ENCODE data around the gene NRG3.
"Not testable (repeated sequence)": the region's sequence is repeated elsewhere in the genome, so short reads cannot be mapped to it uniquely, and the experiment has no call there.

NRG3 gene

DNA sequence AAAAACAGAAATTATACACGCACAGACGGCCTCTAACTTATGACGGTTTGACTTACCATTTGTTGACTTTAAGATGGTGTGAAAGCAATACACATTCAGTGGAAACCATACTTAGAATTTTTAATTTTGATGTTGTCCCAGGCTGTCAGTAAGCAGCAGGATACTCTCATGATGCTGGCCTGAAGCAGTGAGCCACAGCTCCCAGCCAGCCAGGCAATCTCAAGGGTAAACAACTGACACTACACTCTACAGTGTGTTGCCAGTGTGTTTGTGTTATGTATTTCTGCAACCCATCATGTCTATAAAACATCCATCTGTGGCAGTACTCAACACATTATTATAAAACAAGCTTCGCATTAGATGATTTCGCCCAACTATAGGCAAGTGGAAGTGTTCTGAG is 747.5 kb downstream of the NRG3 start:
- no peak for DNase-seq

- DNase-seq: no peak
Observed at GRCh38 chr10:82625512-82626189, 750.7 kb downstream of the NRG3 start.

DNA sequence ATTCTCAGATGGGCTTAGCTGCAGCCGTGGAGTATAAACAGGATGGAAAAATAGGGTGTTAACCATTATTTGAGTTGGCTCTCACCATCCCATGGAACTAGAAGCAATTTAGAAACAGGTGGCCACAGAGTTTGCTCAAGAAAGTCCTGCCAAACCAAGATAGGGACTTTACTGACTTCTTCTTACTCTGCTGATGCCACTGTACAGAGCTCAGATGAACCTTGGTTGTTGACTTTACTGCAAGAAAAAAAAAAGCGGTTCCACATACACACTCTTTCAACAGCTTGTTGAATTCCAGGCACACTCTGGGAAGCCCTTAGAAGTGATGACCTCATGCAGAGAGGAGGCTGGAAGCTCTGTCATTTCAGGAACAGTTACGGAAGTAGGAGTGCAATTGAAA is 753.4 kb downstream of the NRG3 start:
- DNase-seq: no peak

GRCh38 chr10:82643076-82643475 is 768.1 kb downstream of the NRG3 start:
- no peak for DNase-seq

DNA sequence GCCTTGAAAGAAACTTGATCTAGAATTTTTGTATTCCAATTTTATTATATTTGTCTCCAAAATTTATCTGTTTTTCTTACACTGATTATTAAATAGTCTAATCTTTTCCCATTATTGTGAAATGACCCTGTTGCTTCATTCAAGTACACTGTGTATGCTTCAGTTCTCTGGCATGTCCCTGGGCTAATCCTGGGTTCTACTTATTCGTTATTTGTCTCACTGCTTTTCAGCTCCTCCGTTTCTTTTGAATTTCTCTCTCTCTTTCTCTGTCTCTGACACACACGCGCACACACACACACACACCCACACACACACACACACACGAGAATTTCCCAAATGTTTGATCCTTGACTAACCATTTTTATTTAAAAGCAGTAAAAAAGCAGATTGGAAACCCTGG is 768.6 kb downstream of the NRG3 start:
- DNase-seq: no peak

DNA sequence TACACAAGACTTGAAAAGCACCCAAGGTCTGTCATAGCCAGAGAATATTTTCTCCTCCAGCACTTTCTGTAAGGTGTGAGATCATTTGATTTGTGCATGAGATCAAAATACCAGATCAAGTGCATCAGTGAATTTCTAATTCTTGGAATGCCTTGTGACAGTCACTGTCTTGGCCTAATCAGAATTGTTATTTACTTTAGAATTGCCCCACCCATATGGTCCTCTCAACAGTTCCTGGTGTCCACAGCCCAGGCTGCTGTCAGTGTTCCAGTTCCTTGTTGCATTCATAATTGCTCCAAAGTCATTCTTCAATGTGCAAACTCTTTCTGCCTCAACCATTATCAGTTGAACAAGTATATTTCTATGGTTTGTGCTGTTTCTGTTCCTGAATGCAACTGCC is 770.2 kb downstream of the NRG3 start:
- DNase-seq: no peak

DNA sequence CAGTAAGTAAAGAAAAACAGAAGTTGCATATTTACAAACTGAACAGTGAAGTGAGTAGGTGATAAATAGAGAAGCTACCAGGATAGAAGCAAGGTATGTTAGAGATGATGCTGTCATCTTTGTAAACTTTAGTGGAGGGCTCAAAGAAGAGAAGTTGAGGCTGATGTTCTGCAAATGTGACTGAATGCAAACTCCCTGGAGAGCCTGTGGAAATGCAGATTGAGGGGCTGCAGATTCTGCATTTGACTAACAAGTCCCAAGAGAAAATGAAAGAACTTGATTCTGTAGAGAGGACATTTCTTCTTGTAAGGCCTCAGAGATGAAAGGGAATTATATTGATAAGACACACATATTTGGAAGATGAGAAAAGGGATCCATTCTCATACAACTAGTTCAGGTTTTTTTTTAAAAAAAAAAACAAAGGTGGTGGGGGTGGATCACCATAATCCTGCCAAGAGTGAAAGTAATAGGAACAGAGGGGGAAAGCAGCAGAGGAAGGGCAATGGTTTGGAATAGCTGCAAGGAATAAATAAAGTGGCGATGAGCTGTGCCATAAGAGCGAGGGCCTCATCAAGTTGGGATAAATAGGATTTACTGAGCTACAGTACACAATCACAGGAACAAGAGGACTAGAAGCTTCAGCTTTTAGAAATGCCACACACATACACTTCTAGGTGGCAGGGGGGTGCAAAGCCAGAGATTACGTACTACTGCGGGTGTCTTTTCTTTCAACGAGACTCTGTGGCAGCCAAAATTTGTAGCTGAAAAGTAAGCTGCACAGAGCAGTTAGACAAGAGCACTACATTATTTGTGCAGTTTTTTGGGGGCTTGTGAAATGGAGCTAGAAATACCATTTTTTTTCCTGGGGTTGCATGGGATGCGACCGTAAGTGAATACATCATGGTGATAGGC is 778.5 kb downstream of the NRG3 start:
- no peak for DNase-seq

DNA sequence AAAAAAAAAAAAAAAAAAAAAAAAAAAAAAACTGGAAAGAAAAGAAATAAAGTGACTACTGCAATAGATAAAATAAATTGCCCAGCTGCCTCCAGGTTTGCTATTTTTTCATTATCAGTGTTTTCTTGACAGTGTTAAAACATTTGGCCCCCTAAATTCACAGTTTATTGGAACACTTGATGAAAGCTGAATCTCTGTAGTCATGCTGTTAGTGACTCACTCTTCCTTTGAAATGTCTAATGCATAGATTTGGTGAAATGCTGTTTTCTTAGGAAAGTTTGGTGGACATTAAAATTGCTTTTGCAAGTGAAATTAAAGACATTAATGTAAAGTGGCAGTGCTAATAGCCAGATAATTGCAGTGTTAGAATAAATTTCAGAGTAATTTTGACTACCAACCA is 785.2 kb downstream of the NRG3 start:
- DNase-seq: no peak

- no peak for DNase-seq
Observed at GRCh38 chr10:82660986-82661385, 786.0 kb downstream of the NRG3 start.

DNA sequence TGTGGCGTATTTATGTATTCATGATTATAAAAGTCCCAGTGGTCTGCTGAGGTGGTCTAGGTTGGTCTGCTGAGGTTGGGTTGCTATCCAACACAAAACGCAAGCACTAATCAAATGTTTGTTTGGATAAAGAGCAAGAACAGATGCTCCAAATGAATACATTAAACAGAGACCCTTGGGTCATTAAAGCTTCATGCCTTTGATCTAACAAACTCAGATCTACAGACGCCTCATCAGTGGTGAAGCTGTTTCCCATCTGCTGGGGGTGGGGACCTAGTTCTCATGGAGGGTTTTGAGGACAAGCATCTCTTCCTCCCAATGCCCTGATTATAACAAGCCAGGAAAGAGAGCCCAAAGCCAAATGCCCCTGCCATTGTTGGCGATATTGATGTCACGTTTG is 786.7 kb downstream of the NRG3 start:
- no peak for DNase-seq

DNA sequence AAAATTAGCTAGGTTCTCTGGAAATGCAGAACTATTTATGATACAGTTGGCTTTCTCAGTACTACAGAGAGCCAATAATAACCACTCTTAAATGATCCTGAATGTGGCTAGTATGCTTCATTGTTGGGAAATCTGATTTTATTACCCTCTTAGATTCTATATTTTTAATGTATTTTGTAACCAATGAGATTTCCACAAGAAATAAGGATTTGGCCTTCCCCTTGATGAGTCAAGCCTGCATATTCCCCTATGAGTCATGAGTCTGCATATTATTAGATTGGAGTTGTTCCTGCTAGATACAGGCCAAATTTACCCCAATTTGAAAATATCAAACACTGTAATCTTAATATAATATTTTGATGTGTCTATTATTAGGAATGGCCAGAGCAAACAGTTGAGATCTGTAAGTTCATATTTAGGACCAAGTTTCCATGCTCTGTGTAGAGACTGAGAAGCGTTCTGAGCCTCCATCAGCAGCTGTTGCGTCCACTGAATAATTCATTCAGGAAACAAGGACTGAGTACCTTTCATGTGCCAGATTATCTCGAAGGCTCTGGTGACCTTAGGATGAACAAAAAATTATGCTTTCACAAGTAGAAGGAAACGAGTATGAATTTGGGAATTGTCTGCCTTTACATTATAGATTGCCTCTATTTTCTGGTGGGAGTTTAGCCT is 793.4 kb downstream of the NRG3 start:
- no peak for DNase-seq

GRCh38 chr10:82674036-82674435 is 799.0 kb downstream of the NRG3 start:
- no peak for DNase-seq

DNA sequence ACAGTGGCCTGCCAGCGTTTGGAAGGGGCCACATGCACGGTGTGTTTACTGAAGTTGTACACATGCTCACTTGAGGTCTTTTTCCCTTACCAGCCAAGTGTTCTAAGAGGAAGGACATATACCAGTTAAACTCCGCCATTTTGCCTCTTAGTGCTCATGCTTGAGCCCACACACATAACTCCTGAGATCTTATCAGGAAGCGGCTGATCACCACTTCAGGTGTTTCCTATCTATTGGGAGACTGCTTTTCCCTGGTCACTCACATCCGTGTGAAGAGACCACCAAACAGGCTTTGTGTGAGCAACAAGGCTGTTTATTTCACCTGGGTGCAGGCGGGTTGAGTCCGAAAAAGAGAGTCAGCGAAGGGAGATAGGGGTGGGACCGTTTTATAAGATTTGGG is 802.9 kb downstream of the NRG3 start:
- not testable (repeated sequence) for DNase-seq

- not testable (repeated sequence) for DNase-seq
Observed at GRCh38 chr10:82678451-82678850, 803.5 kb downstream of the NRG3 start.

- DNase-seq: no peak
Observed at GRCh38 chr10:82680608-82681007, 805.6 kb downstream of the NRG3 start.

DNA sequence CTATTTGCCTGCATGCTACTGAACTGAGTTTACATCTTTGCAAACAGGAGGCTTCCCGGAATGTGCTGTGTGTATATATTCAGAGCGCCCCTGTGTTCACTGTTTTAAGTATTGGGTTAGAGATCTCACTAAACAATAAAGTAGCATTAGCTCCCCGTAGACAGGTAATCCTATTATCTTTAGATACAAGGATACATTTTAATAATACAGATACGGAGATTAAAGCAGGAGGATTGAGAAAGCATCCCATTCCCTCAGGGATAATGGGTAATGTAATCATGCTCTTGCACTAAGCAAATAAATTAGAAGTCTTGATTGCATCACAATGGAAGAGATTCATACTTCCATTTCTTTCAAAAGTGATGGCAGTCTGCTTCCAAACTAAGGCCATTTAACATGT is 809.0 kb downstream of the NRG3 start:
- no peak for DNase-seq

DNA sequence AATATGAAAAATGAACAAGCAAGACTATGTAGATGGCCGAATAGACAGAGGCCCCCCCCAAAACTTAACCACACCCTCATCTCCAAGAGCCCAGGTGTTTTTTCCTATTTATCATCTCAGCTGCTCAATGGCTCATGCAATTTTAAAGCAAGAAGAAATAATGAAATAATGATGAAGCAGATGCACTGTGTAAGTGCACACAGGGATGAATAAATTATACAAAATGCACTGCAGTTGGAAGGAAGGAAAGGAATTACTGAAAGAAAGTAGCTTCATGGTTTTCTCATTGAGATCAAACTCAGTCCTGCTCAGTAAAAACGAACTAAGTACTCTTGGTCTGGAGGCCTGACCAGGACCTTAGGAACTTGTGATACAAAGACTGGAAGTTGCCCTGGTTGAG is 810.1 kb downstream of the NRG3 start:
- no peak for DNase-seq

DNA sequence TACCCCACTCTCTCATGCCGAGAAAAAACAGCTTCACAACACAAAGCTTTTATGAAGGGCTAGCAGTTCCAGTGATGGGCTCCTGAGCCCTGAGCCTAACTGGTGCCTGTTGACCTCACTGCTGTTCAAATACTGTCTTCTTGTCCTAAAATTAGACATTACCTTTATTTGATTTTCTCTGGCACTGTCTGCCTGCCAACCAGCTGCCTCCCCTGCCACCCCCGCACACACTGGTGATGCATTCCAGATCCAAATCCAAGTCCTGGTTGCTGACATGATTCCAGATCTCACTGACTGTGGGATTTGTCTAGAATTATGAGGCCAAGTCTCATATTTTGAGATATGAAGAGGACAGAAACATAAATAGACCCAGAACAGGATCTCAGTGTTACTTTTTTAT is 816.2 kb downstream of the NRG3 start:
- no peak for DNase-seq

DNA sequence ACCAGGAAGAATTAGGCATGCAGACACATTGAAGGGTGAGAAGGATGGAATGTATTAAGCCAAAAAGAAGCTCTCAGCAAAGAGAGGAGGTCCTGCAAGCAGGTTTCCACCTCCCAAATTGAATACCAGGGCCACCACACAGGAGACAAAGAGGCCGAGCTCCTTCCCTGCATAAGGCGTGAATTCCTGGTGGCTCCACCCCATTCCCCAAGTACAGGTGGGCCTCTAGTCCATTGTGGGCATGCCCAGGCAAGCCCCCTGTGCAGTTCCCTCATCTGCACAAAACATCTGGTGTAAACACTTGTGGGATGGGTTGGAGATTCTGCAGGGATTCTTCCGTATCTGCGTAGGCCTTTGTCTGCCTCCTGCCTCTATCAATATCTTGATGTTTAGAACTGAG is 817.5 kb downstream of the NRG3 start:
- DNase-seq: no peak

- DNase-seq: no peak
Observed at GRCh38 chr10:82721831-82722230, 846.8 kb downstream of the NRG3 start.

- no peak for DNase-seq
Observed at GRCh38 chr10:82722273-82722672, 847.3 kb downstream of the NRG3 start.

DNA sequence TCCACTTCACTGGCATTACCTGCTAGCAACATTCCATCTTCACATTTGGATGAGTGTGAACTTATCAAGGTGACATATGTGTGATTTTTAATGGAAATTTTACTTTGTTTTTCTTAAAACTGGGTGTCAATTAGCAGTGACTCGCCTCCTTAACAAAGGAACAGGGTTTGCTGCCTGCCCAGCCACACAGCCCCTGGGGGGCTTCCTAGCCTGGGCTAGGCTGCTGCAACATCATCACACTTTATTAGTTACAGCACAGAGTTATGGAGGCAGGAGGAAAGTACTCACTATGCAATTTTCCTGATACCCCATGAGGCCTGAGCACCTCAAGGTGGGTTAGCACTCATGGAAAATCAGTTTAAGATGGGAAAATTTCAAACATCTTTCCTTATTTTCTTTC is 861.3 kb downstream of the NRG3 start:
- DNase-seq: no peak

GRCh38 chr10:82737549-82737948 is 862.6 kb downstream of the NRG3 start:
- DNase-seq: no peak

- no peak for DNase-seq
Observed at GRCh38 chr10:82738592-82738991, 863.6 kb downstream of the NRG3 start.
